ENCODE measurements around the gene LTBR.

Gene LTBR

DNA sequence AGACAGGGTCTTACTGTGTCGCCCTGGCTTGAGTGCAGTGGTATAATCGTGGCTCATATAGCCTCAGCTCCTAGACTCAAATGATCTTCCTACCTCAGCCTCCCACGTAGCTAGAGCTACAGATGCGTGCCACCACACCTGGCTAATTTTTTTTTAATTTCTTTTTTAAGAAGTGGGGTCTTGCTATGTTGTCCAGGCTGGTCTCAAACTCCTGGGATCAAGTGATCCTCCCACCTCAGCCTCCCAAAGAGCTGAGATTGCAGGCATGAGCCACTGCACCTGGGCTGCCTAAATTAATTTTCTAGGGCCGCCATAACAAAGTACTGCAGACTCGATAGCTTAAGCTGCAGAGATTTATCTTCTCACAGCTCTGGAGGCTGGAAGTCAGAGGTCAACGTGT, 9.1 kb downstream of the LTBR start:
- no peak overlapping the region for H3K4me3 ChIP-seq (ENCODE audit: low read depth, low read length)
- TF ChIP-seq, protein P1, sequence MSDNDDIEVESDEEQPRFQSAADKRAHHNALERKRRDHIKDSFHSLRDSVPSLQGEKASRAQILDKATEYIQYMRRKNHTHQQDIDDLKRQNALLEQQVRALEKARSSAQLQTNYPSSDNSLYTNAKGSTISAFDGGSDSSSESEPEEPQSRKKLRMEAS (IDR thresholded peaks at IDR 0.05; ENCODE audit: low read depth, low read length): no peak
- TF ChIP-seq MYC (IDR thresholded peaks at IDR 0.05; ENCODE audit: low read depth, low read length): no peak
- TF ChIP-seq, protein P2, sequence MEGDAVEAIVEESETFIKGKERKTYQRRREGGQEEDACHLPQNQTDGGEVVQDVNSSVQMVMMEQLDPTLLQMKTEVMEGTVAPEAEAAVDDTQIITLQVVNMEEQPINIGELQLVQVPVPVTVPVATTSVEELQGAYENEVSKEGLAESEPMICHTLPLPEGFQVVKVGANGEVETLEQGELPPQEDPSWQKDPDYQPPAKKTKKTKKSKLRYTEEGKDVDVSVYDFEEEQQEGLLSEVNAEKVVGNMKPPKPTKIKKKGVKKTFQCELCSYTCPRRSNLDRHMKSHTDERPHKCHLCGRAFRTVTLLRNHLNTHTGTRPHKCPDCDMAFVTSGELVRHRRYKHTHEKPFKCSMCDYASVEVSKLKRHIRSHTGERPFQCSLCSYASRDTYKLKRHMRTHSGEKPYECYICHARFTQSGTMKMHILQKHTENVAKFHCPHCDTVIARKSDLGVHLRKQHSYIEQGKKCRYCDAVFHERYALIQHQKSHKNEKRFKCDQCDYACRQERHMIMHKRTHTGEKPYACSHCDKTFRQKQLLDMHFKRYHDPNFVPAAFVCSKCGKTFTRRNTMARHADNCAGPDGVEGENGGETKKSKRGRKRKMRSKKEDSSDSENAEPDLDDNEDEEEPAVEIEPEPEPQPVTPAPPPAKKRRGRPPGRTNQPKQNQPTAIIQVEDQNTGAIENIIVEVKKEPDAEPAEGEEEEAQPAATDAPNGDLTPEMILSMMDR (IDR thresholded peaks at IDR 0.05; ENCODE audit: low read depth, low read length): no peak
- no peak for TF ChIP-seq POLR2A (IDR thresholded peaks at IDR 0.05; ENCODE audit: extremely low read depth, insufficient read length)
- no peak for DNase-seq (ENCODE audit: low read depth)

DNA sequence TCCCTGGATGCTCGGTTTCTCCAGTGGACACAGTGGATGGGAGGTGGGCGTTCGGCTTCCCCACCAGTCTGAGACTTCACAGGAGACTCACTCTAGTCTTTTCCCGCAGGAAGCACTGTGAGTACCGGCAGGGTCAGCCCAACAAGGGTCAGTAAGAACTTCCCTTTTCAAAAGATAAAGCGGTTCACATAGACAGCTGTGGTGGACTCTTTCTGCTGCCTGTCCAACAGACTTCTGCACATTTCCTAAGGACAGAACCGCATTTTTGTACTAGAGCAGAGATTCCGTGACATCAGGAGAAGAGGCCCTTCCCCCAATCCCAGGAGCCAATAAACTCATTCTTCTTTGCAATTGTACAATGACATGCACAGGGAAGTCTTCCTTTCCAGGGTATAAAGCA, 10.4 kb downstream of the LTBR start:
- TF ChIP-seq, protein P1 (IDR thresholded peaks at IDR 0.05; ENCODE audit: low read depth, low read length): no peak
- TF ChIP-seq, protein P2 (IDR thresholded peaks at IDR 0.05; ENCODE audit: low read depth, low read length): no peak
- TF ChIP-seq POLR2A (IDR thresholded peaks at IDR 0.05; ENCODE audit: extremely low read depth, insufficient read length) (no peak), MYC (IDR thresholded peaks at IDR 0.05; ENCODE audit: low read depth, low read length) (no peak)
- no peak for DNase-seq (ENCODE audit: low read depth)
- no peak overlapping the region for H3K4me3 ChIP-seq (ENCODE audit: low read depth, low read length)

DNA sequence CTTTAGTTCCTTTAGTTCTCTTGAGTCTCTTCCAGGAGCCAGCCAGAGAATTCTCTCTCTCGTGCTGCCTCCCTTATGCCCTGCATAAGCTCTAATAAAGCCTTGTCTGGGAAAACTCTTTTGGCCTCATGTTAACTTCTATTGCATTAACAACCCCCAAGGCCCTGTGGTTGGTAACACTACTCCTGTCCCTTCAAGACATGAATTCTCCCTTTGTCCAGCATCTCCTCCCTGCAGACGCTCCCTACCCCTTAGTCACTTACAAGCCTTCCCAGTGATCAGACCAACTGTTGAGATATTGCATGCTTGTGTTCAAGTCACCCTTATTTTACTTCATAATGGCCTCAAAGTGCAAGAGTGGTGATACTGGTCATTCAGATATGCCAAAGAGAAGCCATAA, 12.1 kb downstream of the LTBR start:
- H3K4me3 ChIP-seq (ENCODE audit: low read depth, low read length): no peak overlapping the region
- DNase-seq (ENCODE audit: low read depth): no peak
- TF ChIP-seq POLR2A (IDR thresholded peaks at IDR 0.05; ENCODE audit: extremely low read depth, insufficient read length): no peak
- TF ChIP-seq, protein P1 (IDR thresholded peaks at IDR 0.05; ENCODE audit: low read depth, low read length): no peak
- TF ChIP-seq, protein P2 (IDR thresholded peaks at IDR 0.05; ENCODE audit: low read depth, low read length): no peak
- TF ChIP-seq MYC (IDR thresholded peaks at IDR 0.05; ENCODE audit: low read depth, low read length): no peak

DNA sequence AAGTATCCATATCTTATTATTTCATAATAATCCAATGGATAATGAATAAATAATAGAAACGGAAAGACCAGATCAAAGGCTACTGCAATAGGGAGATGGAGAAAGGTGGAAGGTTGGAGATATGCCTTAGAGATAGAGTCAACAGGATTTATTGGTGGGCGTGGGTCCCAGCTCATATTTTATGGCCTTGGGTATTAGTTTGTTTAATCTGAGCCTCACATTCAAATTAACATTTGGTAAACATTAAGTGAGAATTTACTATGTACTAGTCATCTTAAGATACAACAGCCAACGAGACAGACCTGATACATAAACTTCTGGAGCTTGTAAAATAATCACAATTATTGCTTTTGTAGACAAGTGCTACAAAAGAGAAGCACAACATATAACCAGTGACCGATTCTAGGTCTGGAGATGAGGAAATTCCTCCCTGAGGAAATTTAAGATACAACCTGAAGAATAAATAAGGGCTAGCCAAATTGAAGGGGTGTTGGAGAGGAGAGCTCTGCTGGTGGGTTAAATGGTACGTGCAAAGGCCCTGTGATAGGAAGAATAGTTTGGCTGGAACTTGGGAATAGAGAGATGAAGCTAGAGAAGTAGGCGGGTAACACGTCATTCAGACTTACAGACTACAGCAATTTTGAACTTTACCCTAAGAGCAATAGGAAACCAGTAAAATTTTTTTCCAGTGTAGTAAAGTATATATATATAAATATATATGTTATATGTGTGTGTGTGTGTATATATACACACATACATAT, 16.1 kb downstream of the LTBR start:
- no peak overlapping the region for H3K4me3 ChIP-seq (ENCODE audit: low read depth, low read length)
- TF ChIP-seq POLR2A (IDR thresholded peaks at IDR 0.05; ENCODE audit: extremely low read depth, insufficient read length): no peak
- no peak for TF ChIP-seq MYC (IDR thresholded peaks at IDR 0.05; ENCODE audit: low read depth, low read length)
- TF ChIP-seq, protein P1 (IDR thresholded peaks at IDR 0.05; ENCODE audit: low read depth, low read length): no peak
- TF ChIP-seq, protein P2 (IDR thresholded peaks at IDR 0.05; ENCODE audit: low read depth, low read length): no peak
- no peak for DNase-seq (ENCODE audit: low read depth)

DNA sequence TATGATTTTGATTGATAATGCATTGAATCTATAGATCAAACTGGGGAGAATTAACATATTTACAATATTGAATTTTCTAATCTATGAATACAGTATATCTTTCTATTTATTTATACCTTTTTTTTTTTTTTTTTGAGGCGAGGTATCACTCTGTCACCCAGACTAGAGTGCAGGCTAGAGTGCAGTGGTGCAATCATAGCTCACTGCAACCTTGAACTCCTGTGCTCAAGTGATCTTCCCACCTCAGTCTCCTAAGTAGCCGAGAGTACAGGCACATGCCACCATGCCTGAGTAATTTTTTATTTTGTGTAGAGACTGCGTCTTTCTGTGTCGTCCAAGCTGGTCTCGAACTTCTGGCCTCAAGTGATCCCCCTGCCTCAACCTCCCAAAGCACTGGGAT, 20.4 kb downstream of the LTBR start:
- no peak for TF ChIP-seq MYC (IDR thresholded peaks at IDR 0.05; ENCODE audit: low read depth, low read length)
- TF ChIP-seq, protein P1 (IDR thresholded peaks at IDR 0.05; ENCODE audit: low read depth, low read length): no peak
- TF ChIP-seq POLR2A (IDR thresholded peaks at IDR 0.05; ENCODE audit: extremely low read depth, insufficient read length): no peak
- TF ChIP-seq, protein P2 (IDR thresholded peaks at IDR 0.05; ENCODE audit: low read depth, low read length): no peak
- H3K4me3 ChIP-seq (ENCODE audit: low read depth, low read length): no peak overlapping the region
- DNase-seq (ENCODE audit: low read depth): no peak
